Caki2 (cell line): Measurements from ENCODE around the gene VPS41. TPM values are rescaled to one million over a fixed set of nuclear protein-coding genes. Genes with fewer than 3 reads are reported as not detected.

Source experiments
- DNase-seq: peaks from one replicate; pipeline ENCODE4 v3.0.0-alpha.2; 2015; ENCODE audit warnings: low read depth
- in situ Hi-C: cut with HindIII; loops from 2 replicates; pipeline ENCODE4 v1.10.0; 2016; ENCODE audit warnings: low sequenced_read_pairs, low pct_unique_long_range_greater_than_20kb, mixed read lengths
- total RNA-seq: library from RNA; depleted of rRNA; stranded (reverse); fragments of >200 nt; shearing (Covaris generic); gene quantifications from 2 replicates; pipeline ENCODE4 v1.2.3, GENCODE V29; 2014; ENCODE audit warnings: low replicate concordance

VPS41 gene
- total RNA-seq, 1 experiment from 2014 or later, result 30.3 TPM

DNA sequence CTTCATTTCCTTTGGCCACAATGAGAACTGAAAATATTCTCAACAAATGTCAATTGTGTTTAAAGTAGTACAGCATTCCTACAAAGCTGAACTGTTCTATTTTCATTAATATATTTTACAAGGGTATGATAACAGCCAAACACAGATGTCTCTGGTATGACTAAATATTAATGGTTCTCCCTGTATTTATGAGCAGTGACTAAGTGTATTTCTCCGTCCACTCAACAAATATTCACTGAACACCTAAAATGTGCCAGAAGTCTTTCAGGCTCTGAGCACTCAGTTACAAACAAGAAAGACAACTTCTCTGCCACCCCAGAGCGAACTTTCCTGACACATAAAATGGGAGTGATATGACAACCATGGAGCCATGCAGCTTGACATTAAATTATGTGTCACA is 135.6 kb downstream of the VPS41 start:
- in situ Hi-C loops, result no loop called here

DNA sequence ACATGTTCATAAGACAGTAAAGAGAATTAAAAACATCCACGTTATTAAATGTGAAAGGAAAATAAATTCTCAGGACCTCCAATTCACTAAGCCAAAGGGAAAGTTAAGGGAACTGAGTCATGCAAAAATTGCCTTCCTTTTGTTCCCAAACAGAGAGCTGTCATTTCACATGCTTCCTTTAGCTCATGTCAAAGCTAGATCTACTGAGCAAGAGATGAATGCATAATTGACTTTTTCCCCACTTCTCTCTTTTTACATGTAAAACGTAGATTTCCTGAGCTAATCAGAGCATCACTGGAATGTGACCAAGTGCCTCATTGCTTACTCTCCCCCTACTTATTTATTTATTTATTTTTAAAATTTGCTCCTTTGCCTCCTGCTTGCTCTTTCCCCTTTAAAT is 148.8 kb downstream of the VPS41 start:
- DNase-seq, result no peak
- in situ Hi-C loops, result no loop called here

More for the DNA sequence above, 135.6 kb downstream of the VPS41 start:
- DNase-seq, result no peak

DNA sequence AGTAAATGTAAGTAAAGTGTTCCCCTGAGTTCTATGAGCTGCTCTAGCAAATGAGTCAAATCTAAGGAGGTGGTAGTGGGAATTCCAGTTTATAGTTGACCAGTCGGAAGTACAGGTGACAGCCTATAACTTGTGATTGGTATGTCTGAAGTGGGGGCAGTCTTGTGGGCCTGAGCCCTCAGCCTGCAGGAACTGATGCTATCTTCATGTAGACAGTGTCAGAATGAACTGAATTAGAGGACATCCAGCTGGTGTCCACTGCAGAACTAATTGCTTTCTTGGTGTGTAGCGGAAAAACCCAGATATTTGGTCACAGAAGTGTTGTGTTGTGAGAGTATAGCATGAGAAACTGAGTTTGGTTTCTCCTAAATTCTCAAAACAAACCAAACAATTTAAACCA is 150.0 kb downstream of the VPS41 start:
- no peak for DNase-seq
- in situ Hi-C loops, result no loop called here

DNA sequence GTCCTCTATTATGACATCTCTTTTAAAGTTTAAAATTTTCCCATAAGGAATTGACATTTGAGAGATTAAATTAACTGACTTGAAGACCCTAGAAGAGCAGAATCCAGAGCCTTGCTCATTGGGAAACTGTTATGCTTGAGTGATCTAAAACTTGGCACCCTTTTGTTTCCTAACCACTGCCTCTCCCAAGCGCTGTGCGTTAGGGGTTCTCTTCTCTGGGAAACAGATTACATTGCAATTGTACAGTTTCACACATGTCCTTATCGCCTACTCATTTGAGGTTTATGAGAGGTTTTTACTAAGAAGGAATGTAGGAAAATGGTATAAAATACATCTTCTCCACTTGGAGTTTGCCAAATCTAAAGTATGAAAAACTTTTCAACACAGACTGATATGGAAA is 151.1 kb downstream of the VPS41 start:
- no peak for DNase-seq
- in situ Hi-C loops, result no loop called here

DNA sequence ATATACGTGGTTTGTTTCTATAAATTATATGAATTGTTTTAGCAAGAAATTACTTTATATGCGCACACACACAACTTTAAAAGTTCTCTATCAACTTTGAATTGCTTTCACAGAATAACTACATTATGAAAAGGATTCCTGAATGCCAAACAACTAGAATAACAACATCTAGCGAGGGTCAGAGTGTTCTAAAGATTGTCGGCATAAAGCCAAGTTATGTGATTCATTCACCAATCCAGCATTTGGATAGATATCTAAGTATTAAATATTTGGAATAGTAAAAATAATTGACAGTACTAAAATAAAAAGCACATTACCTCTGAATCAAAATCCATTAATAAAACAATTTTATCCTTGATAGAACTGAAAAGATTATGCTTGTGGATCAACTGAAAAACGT is 152.5 kb downstream of the VPS41 start:
- in situ Hi-C loops, result no loop called here
- no peak for DNase-seq

DNA sequence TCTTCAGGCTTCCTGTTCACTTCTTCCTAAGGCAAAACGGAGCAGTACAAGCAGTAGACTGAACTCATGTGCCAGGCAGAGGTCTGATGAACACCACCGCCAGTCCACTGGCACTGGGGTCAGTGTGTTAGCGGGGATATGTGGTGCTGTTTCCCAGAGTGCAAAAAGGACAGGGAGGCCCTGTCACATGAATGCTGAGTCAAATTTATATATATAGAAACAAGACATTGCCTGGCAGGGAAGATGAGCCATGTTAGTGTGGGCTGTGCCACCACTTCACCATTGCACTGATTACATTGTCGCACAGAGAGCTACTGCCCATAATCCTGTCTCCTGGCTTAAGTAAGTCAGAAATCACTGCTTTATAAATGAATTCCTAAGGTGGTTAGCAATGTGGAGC is 155.6 kb downstream of the VPS41 start:
- DNase-seq, result no peak
- in situ Hi-C loops, result no loop called here

DNA sequence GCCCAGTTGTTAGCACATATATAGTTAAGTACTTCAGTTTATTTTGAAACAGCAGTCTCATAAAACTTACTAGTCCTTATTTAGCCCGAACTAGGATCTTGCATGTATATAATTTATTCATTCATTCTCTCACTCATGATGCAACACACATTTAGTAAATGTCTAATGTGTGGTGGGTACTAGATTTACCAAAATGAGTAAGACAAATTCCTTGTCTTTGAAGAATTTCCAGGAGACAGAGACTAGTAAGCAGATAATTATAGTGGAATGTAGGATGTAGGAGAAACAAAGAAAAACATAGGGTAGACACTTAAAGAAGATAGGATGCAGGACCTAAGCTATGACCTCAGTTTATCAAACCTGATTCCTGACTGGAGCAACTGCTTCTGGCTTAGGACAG is 157.6 kb downstream of the VPS41 start:
- no peak for DNase-seq
- in situ Hi-C loops, result no loop called here

DNA sequence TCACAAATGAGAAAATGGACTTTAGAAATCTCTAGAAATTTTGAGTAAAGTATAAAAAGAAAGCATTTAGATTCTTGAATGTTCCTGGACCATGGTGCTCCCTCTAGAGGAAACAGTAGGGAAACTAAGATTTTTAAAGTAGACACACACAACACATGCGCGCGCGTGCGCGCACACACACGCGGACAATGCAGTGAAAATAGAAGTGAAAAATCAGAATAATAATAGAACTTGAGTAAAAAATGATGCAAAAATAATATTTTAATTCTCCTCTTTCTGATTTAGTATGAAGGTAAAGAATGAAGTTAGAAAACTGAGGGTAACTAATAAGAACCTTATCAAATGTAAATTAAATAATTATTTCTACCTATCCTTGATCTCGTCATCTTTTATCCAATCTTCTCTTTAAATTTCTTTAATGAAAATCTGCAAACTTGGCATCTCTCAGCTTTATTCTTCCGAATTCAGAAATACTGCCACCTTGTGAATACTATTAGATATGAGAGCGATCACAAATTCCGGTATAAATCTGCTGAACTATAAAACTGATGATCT is 160.9 kb downstream of the VPS41 start:
- in situ Hi-C loops, result no loop called here
- DNase-seq, result peak; percentile 17

DNA sequence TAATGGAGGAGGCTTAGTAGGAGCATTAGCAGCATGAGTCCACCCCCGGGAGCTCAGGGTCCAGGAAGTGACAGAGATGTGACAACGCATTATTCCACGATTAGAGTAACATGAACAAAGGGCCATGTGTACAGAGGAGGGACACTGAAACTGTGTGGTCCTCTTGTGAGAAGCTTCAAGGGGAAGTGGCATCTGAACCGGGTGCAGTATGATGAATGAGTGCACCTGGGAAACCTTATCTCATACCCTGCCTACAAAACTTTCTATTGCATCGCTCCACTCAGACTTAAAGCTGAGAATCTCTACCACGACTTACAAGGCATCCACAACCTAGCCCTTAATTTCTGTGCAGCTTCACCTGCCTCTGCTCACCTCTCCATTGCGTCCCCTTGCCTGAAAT is 162.6 kb downstream of the VPS41 start:
- DNase-seq, result no peak
- in situ Hi-C loops, result no loop called here

DNA sequence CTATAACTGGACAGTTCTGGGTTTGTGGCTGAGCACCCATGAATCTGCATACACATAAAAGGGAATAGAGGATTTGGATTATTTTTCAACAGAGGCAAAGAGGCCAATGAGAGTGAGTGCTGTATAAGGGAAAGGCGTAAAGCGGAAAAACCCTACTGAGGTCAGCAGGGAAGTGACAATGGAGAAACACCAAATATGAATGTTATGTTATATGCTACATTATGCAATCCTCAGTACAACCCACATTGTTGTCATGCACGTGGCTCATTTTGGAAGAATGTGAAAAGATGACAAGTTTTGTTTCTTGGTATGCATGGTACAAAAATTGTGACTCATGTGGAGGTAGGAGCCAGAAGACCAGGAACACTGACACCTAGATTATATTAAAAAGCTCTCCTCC is 164.2 kb downstream of the VPS41 start:
- no peak for DNase-seq
- in situ Hi-C loops, result no loop called here

DNA sequence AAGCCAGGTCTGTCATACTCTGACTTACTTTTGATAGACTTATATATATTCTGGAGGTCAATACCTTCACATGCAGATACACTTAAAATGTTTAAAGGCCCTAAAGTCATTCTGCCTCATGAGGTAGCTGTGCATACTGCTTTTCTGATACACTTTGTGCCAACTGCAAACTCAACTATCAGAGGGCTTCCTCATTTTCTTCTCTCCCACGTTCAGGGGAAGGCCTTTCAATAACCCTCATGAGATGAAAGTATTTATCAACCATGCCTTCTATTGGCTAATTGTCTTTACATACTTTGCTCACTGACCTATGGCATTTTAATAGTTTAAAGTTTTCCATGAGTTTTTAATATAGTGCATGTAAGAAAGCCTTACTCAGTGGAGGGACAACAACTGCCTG is 165.1 kb downstream of the VPS41 start:
- in situ Hi-C loops, result no loop called here
- no peak for DNase-seq

DNA sequence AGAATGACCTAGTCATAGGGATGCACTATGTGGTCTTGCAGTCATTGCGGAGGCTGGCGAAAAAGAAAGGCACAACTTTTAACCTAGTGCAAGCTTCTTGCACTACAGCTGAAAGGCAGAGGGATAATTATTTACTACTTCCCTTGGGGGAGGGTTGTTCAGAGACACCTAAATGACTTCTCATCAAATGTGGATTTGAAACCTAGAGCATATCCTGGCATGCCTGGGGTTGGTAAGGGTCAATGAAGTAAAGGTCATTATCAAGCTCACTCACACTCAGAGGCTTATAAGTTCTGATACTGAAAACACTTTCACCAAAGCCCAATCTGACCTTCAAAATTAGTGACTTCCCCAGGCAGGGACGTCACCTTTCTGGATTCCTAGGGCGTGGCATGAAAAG is 168.9 kb downstream of the VPS41 start:
- in situ Hi-C loops, result no loop called here
- DNase-seq, result no peak

DNA sequence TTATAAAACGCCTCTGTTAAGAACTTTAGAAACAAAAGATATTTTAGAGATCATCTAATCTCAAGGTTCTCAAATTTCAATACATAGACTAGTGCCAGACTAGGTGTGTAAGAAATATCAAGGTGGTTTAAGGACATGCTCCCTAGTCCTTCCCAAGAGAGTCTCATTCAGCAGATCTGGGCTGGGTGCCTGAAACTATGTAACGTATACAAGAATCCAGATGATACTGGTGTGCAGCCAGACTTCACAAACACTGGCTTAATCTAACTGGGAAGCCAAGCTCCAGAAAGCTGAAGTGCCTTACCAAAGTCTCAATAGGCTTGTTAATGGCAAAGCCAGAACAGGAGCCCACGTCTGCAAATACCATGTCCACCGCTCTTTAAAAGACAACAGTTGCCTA is 172.9 kb downstream of the VPS41 start:
- in situ Hi-C loops, result no loop called here
- DNase-seq, result no peak

DNA sequence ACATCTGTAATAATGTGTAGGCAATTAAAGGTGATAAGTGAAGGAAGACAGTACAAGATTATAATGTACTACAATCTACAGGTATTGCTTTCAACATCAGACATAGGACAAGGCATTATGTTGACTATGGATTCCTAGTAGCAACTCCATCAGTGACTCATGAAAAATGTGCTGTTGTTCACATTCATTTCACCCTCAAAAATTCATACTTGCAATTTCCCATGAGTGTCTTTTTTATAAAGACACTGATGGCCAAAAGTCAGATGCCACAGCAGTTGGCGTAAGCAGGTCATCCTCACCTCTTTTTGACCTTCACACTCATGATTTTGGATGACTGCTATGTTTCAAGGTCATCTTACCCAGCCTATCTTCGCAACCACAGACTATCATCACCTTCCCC is 177.8 kb downstream of the VPS41 start:
- in situ Hi-C loops, result no loop called here
- DNase-seq, result no peak

DNA sequence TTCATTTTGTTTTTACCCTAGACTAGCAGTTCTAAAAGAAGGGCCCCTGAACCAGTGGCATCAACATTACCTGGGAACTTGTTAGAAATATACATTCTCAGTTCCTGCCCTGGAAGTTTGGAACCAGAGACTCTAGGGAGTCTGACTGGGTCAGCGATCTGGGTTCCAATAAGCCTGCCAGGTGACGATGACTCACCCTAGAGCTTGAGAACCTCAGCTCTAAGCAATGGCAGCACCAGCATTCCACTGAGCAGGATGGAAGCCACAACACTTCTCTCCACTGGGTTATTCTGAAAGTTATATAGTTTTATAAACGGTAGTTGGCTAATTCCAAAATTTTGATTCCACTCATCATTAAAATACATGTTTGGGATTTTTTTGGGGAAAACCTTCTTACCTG is 180.8 kb downstream of the VPS41 start:
- in situ Hi-C loops, result no loop called here
- DNase-seq, result no peak

DNA sequence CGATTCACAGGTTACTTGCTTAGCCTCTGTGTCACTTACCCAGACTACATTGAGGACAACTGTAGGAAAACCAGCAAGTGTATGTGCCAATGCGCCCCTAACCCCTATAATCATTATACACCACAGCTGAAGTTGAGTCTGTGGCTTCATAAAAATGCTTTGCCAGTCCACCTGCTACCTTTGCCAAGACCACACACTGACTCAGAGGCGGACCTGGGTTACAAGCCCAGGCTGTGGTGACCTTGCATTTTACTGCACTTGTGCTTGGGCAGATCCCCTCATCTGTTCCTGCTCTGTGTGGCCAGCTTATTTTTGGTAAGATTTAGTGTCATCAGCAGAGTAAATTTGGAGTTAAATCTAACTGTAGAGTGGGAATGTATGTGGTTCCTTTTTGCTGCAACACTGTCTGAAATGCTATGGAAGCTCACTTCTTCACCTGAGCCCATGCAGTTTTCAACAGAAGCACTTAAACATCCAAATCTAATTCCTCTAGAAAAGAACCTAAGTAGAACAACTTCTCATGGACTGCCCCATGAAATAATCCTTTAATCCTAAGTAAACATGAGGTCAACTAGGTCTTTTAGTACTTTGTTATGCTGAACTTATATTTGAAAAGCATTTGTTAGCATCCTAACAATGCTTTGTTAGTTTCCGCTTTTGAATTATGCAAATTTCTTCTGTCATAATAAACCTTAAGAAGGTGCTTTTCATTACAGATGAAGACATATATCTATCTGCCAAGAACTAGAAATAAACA is 181.6 kb downstream of the VPS41 start:
- no peak for DNase-seq

DNA sequence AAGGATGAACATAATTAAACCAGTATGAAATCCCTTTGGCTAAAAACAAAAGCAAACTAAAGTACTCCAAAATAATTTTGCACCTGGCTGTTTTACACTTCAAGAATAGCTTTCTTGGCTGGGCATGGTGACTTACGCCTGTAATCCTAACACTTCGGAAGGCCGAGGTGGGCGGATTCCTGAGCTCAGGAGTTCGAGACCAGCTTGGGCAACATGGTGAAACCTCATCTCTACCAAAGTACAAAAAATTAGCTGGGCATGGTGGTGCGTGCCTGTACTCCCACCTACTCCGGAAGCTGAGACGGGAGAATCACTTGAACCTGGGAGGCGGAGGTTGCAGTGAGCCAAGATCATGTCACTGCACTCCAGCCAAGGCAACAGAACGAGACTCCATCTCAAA is 185.7 kb downstream of the VPS41 start:
- DNase-seq, result no peak
- in situ Hi-C loops, result no loop called here

More for the DNA sequence above, 181.6 kb downstream of the VPS41 start:
- in situ Hi-C loops, result no loop called here

DNA sequence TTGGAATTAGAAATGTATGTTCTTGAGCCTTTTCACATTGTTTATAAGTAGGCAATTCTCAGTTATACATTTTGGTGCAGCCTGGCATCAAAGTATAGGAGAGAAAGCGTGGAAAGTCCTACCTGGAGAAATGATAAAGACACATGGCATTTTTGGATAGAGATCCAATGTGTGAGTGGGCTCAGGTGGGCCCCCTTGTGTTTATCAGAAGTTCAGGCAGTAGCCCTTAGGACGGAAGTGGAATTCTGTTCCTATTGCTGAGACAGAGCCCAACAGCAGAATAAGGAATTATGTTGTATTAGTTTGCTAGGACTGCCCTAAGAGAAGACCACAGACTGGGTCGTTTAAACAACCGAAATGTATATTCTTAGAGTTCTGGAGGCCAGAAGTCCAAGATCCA is 192.6 kb downstream of the VPS41 start:
- DNase-seq, result no peak
- in situ Hi-C loops, result no loop called here

DNA sequence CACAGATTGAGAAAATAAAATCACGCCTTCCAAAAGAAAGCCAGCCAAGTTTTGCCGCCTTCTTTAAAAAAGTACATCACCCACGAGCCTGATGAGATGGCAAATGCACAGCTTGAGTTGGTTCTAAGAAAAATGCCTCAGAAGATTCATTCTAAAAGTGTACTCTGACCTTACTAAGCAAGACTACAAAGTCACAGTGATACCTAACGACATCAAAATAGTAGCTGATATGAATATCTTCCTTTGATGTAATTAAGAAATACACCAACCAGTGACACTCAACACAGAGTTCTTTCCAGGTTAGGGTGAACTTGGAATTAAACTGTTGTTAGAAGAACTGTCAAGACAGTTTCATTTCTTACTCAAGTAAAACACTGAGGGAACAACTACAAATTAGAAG is 199.9 kb downstream of the VPS41 start:
- DNase-seq, result no peak
- in situ Hi-C loops, result no loop called here

DNA sequence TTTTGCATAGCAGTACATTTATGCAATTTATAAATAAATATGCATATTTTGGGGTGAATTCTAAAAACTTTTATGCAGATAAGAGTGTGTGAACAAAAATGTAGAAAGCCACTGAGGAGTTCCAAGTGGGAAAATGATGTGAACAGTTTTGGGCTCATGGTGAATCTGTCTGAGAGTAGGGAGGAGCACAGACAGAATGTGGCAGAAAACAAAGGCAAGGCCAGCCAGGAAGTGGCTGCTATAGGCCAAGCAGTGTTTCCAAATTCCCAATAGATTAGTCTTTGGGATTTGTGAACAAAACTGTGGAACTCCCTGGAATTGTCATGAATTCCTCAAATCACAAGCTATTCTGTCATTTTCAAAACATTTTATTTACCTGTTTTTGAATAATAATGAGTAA is 204.2 kb downstream of the VPS41 start:
- no peak for DNase-seq
- in situ Hi-C loops, result no loop called here
